Ishikawa (cell line): ENCODE data around the gene STX17.

Experiments
- CEBPB ChIP-seq: IDR thresholded peaks from 2 replicates; pipeline ENCODE4 v1.6.1; 2012
- CREB1 ChIP-seq: IDR thresholded peaks from 2 replicates; pipeline ENCODE4 v1.6.1; 2012; ENCODE audit warnings: low read depth
- EGR1 ChIP-seq: IDR thresholded peaks from 2 replicates; pipeline ENCODE4 v1.6.1; 2012
- EP300 ChIP-seq: IDR thresholded peaks from 2 replicates; pipeline ENCODE4 v1.6.1; 2012; ENCODE audit warnings: borderline replicate concordance
- FOXM1 ChIP-seq: IDR thresholded peaks from 2 replicates; pipeline ENCODE4 v1.6.1; 2012; ENCODE audit warnings: low read depth, borderline replicate concordance
- MAX ChIP-seq: IDR thresholded peaks from 2 replicates; pipeline ENCODE4 v1.6.1; 2012
- NFIC ChIP-seq: IDR thresholded peaks from 2 replicates; pipeline ENCODE4 v1.6.1; 2012
- RAD21 ChIP-seq: IDR thresholded peaks from 2 replicates; pipeline ENCODE4 v1.6.1; 2012; ENCODE audit warnings: low read depth
- TAF1 ChIP-seq: IDR thresholded peaks from 2 replicates; pipeline ENCODE4 v1.6.1; 2012; ENCODE audit warnings: low read depth, mild to moderate bottlenecking
- TCF12 ChIP-seq: IDR thresholded peaks from 2 replicates; pipeline ENCODE4 v1.6.1; 2012; ENCODE audit warnings: low read depth
- TEAD4 ChIP-seq: IDR thresholded peaks from 2 replicates; pipeline ENCODE4 v1.6.1; 2012
- YY1 ChIP-seq: IDR thresholded peaks from 2 replicates; pipeline ENCODE4 v1.6.1; 2012; ENCODE audit warnings: low read depth
- ZBTB7A ChIP-seq: IDR thresholded peaks from 2 replicates; pipeline ENCODE4 v1.6.1; 2012; ENCODE audit warnings: low read depth
- TF ChIP-seq, protein P1 (sequence below): IDR thresholded peaks from 2 replicates; pipeline ENCODE4 v1.6.1; 2012; ENCODE audit warnings: low read depth, mild to moderate bottlenecking
- TF ChIP-seq, protein P2 (sequence below): IDR thresholded peaks from 2 replicates; pipeline ENCODE4 v1.6.1; 2012

Gene STX17

GRCh38 chr9:99894826-99895225 is 11.6 kb upstream of the STX17 start:
- TF ChIP-seq NFIC (no peak), YY1 (no peak), ZBTB7A (no peak), EGR1 (no peak), CEBPB (no peak), EP300 (no peak), TAF1 (no peak)

- no peak for TF ChIP-seq TEAD4
- TF ChIP-seq RAD21: no peak
- TF ChIP-seq, protein P1, sequence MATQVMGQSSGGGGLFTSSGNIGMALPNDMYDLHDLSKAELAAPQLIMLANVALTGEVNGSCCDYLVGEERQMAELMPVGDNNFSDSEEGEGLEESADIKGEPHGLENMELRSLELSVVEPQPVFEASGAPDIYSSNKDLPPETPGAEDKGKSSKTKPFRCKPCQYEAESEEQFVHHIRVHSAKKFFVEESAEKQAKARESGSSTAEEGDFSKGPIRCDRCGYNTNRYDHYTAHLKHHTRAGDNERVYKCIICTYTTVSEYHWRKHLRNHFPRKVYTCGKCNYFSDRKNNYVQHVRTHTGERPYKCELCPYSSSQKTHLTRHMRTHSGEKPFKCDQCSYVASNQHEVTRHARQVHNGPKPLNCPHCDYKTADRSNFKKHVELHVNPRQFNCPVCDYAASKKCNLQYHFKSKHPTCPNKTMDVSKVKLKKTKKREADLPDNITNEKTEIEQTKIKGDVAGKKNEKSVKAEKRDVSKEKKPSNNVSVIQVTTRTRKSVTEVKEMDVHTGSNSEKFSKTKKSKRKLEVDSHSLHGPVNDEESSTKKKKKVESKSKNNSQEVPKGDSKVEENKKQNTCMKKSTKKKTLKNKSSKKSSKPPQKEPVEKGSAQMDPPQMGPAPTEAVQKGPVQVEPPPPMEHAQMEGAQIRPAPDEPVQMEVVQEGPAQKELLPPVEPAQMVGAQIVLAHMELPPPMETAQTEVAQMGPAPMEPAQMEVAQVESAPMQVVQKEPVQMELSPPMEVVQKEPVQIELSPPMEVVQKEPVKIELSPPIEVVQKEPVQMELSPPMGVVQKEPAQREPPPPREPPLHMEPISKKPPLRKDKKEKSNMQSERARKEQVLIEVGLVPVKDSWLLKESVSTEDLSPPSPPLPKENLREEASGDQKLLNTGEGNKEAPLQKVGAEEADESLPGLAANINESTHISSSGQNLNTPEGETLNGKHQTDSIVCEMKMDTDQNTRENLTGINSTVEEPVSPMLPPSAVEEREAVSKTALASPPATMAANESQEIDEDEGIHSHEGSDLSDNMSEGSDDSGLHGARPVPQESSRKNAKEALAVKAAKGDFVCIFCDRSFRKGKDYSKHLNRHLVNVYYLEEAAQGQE: no peak
- no peak for TF ChIP-seq ZBTB7A
- no peak for TF ChIP-seq CEBPB
- no peak for TF ChIP-seq EGR1
- no peak for TF ChIP-seq YY1
- TF ChIP-seq FOXM1: no peak
- TF ChIP-seq TCF12: no peak
- TF ChIP-seq MAX: no peak
- TF ChIP-seq EP300: no peak
- no peak for TF ChIP-seq NFIC
- no peak for TF ChIP-seq TAF1
Observed at GRCh38 chr9:99895510-99895909, 10.9 kb upstream of the STX17 start.

DNA sequence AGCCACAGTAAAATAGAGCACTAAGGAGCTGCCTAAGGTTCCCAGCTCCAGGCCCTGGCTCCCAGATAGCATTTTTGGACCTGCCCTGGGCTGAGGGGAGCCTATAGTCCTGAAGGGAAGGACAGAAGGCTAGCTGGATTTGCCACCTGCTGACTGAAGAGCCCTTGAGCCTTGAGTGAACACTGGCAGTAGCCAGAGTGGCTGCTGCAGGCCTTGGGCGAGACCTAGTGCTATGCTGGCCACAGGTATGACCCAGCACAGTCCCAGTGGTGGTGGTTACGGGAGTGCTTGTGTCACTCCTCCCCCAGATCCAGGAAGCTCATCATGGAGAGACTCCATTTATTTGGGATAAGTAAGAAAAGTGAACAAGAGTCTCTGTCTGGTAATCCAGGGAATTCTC is 10.3 kb upstream of the STX17 start:
- TF ChIP-seq EP300: no peak
- no peak for TF ChIP-seq YY1
- TF ChIP-seq EGR1: no peak
- TF ChIP-seq, protein P1: no peak

GRCh38 chr9:99903393-99903792 is 3.1 kb upstream of the STX17 start:
- no peak for TF ChIP-seq NFIC
- no peak for TF ChIP-seq TAF1

DNA sequence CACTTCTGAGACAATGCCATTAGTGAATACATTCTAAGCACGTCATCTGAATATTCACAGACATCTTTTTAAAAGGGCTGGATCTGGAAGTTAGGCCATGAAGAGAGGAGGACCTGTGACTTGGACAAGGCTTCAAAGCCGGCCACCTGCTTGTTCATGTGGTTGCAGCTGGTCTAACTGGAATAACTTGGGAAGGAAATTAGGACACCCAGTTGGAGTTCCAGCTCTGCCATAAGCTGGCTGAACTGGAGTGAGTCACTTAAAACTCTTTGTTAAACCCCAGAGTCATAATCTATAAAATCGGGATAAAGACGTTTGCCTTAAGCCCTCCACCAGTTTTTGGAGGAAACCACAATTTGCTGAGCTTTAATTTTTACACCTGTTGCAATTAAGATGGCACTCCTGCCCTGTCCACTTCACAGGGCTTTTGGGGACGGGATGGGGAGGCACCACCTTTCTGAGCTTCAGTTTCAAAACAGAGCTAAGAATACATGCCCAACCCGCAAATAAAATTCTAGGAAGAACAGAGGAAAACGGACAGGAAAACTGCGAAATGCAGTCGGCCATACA is 536 bp upstream of the STX17 start:
- TF ChIP-seq YY1 (no peak), MAX (peak; percentile 80)

DNA sequence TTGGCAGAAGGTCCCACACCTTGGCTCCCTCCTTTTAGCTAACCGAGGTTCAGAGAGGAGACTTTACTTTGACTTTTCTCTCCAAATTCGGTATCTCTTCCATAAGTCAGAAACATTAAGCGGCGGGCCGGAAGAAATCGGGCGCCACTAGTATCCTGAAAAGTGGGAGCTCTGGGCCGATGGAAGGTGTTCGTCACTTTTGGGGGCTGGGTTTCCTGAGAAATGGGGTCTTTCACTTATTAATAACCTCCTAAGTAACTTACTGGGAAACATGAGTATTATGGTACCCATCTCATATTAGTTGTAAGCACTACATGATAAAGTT is 716 bp downstream of the STX17 start:
- TF ChIP-seq EGR1 (no peak), TAF1 (no peak), TEAD4 (no peak), CEBPB (no peak), MAX (no peak), CREB1 (no peak)
- TF ChIP-seq, protein P2, sequence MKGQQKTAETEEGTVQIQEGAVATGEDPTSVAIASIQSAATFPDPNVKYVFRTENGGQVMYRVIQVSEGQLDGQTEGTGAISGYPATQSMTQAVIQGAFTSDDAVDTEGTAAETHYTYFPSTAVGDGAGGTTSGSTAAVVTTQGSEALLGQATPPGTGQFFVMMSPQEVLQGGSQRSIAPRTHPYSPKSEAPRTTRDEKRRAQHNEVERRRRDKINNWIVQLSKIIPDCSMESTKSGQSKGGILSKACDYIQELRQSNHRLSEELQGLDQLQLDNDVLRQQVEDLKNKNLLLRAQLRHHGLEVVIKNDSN: no peak

GRCh38 chr9:99911600-99911999 is 5.1 kb downstream of the STX17 start:
- TF ChIP-seq NFIC: no peak
- TF ChIP-seq CREB1: no peak
- TF ChIP-seq, protein P1: no peak
- TF ChIP-seq FOXM1: no peak
- no peak for TF ChIP-seq CEBPB
- TF ChIP-seq TCF12: no peak
- TF ChIP-seq MAX: no peak
- TF ChIP-seq RAD21: no peak
- no peak for TF ChIP-seq EP300
- no peak for TF ChIP-seq YY1
- no peak for TF ChIP-seq ZBTB7A
- TF ChIP-seq, protein P2: no peak
- no peak for TF ChIP-seq TEAD4
- TF ChIP-seq TAF1: no peak
- no peak for TF ChIP-seq EGR1
